ENCODE results near the gene MPPED2.

DNA sequence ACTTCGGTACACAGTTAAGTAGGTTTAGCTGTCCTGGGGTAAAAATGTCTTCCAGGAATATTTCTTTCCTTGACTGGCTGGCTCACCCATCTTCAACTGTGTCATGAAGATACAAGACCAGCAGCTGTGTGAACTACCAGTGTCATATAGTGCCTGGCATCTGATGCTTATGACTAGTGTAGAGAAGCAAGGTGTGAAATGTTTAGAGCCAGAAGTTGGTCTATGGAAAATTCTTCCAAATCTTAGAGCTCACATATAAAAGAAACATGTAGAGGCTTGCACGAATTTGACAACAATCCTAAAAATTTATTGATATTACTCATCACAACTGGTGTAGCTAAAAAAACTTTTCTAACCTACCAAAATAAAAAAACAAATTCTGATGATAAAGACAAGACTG is 208.8 kb downstream of the MPPED2 start:
- TF ChIP-seq CTCF (optimal IDR thresholded peaks at IDR 0.05 in 1 of 3, IDR thresholded peaks at IDR 0.05 in 1 of 3, conservative IDR thresholded peaks at IDR 0.05 in 1 of 3; ENCODE audit: extremely low read depth in 1 of 3, insufficient read depth in 2 of 3, low read length in 3 of 3) (no peak), EZH2 (IDR thresholded peaks at IDR 0.05; ENCODE audit: low read length) (no peak)

Measured in keratinocyte (primary cell).